GM18861 (cell line): ENCODE measurements around the gene TC2N.
"Not testable (repeated sequence)": the region's sequence is repeated elsewhere in the genome, so short reads cannot be mapped to it uniquely, and the experiment has no call there.

Experiments
- ATAC-seq: cut with Tn5 transposase; IDR thresholded peaks from one replicate; pipeline ENCODE4 v1.9.1; 2021; ENCODE audit not compliant: unreplicated experiment

TC2N gene

GRCh38 chr14:91774140-91775096 lies 92.9 kb downstream of the TC2N start:
- no peak for ATAC-seq

GRCh38 chr14:91770185-91770584 lies 97.2 kb downstream of the TC2N start:
- no peak for ATAC-seq

- ATAC-seq = no peak
These were observed 111.6 kb downstream of the TC2N start for GRCh38 chr14:91755570-91756295.

GRCh38 chr14:91754819-91755218 lies 112.5 kb downstream of the TC2N start:
- ATAC-seq = no peak

GRCh38 chr14:91754185-91754584 lies 113.2 kb downstream of the TC2N start:
- no peak for ATAC-seq

- ATAC-seq = no peak
These were observed 113.7 kb downstream of the TC2N start for GRCh38 chr14:91753501-91754128.

- no peak for ATAC-seq
These were observed 114.4 kb downstream of the TC2N start for GRCh38 chr14:91752961-91753360.

GRCh38 chr14:91751719-91752118 lies 115.6 kb downstream of the TC2N start:
- ATAC-seq = no peak

GRCh38 chr14:91750634-91751198 lies 116.6 kb downstream of the TC2N start:
- ATAC-seq = no peak

GRCh38 chr14:91749868-91750267 lies 117.5 kb downstream of the TC2N start:
- no peak for ATAC-seq

GRCh38 chr14:91748049-91748448 lies 119.3 kb downstream of the TC2N start:
- ATAC-seq = no peak

- ATAC-seq = no peak
These were observed 122.0 kb downstream of the TC2N start for GRCh38 chr14:91745344-91745743.

GRCh38 chr14:91744068-91744480 lies 123.3 kb downstream of the TC2N start:
- ATAC-seq = no peak

GRCh38 chr14:91743305-91743653 lies 124.1 kb downstream of the TC2N start:
- no peak for ATAC-seq

GRCh38 chr14:91742621-91743304 lies 124.6 kb downstream of the TC2N start:
- ATAC-seq = no peak

GRCh38 chr14:91739867-91740266 lies 127.5 kb downstream of the TC2N start:
- not testable (repeated sequence) for ATAC-seq

GRCh38 chr14:91737619-91738018 lies 129.7 kb downstream of the TC2N start:
- no peak for ATAC-seq

GRCh38 chr14:91732859-91733477 lies 134.4 kb downstream of the TC2N start:
- no peak for ATAC-seq

- ATAC-seq = no peak
These were observed 134.9 kb downstream of the TC2N start for GRCh38 chr14:91732439-91732838.

- ATAC-seq = no peak
These were observed 135.3 kb downstream of the TC2N start, which contains the start of gene CATSPERB for GRCh38 chr14:91731986-91732385. TSS of gene CATSPERB (minus strand) at chr14:91732086. CDS start at chr14:91729479, 2,607 bp downstream.
